Bone marrow (tissue), 2 donors: ENCODE measurements around the gene KLRK1.
"Not testable (repeated sequence)": the region's sequence is repeated elsewhere in the genome, so short reads cannot be mapped to it uniquely, and the experiment has no call there.

Experiments used
- DNase-seq, 2 donors: peaks; one replicate each; lab custom pipeline; 2025; lab: John Stamatoyannopoulos, UW

The KLRK1 gene

GRCh38 chr12:10362828-10363657 is 26.8 kb downstream of the KLRK1 start:
- DNase-seq = no peak

DNA sequence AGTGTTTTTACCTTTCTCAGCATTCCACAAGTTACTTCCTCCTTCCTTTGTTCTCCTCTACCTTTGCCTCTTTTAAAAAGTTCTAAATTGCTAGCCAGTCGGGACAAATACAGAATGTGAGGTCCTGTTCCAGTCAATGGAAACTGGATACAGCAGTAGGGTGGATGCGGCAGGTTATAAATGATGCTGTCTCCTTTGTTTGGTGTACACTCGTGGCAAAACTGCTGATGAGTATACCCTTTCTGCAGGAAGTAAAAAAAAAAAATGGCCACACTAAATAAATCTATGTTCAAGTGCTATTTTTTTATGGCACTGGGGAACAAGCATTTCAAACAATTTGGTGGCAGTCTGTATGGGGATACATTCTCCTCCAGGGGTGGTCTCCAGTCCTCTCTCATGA is 27.5 kb downstream of the KLRK1 start:
- DNase-seq = no peak

DNA sequence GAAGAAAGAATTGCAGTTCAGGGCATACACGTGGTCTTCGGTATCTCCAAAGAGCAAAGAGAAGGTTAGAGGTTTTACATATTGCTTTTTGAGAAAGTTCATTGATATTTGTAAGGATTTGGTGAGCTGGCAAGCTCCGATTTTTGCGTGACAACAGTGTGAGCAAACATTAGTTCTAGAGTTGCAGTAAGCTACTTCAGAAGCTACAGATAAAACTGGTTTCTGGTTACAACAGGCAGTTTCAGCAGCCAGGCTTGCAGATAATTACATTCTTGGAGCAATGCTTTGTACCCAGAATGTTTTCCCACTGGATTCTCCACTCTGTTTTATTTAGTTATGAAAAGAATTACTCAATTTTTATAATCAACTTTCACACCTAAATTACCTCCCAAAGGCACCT is 28.2 kb downstream of the KLRK1 start:
- no peak for DNase-seq

DNA sequence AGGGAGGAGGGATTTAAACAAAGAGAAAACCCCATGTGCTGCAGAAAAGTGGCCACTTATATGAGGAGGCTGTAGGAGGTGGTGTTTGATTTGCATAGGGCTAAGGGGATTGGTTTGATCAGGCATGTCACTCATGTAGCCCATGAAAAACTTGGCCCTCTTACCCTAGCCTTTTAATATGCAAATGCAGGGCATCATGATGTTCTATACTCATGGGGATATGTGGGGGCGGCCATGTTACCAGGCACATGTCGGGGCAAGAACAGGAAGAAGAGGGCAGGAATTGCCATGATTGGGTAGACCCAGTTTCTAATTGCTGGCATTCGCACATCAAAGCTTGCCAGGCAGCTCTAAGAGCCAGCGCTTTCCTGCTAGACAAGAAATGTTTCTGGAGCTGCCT is 28.8 kb downstream of the KLRK1 start:
- no peak for DNase-seq

DNA sequence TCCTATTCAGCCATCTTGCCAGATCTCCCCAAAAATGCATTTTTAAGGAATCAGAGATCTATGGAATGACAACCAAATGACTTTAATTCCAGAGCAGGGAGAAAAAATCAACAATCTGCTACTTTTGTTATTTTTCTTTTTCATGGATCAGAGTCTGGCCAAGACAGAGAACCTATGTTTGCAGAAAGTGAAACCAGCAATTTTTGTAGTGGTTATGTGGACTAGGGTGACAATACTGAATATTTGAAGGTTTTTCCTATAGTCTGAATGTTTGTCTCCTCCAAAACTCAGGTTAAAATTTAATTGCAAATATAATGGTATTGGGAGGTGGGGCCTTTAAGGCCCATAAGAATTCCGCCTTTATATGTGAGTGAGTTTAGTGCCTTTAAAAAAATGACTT is 30.9 kb downstream of the KLRK1 start:
- DNase-seq = no peak

DNA sequence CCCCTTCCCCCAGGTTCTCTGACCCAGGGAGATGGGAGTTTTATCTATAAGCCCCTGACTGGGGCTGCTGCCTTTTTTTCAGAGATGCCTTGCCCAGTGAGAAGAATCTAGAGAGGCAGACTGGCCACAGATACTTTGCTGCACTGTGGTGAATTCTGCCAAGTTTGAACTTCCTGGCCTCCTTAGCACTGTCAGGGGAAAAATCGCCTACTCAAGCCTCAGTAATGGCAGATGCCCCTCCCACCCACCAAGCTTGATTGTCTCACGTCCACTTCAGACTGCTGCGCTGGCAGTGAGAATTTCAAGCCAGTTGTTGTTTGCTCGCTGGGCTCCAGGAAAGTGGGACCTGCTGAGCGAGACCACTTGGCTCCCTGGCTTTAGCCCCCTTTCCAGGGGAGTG is 31.7 kb downstream of the KLRK1 start:
- DNase-seq = no peak

DNA sequence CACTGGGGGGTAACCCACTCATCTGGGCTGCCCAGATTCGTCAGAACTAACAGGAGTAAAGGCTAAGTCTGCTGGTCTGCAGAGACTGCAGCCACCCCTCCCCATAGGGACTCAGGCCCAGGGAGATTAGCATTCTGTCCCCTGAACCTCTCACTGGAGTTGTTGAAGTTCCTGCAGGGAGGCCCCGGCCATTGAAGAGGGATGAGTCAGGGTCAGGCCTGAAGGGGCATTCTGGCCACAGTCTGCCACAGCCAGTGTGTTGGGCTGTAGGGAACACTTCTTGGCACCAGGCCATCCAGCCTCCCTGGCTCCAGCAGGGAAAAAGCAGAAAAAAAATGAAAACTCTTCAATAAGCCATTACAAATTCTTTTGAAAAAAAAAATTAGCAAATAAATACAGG is 35.3 kb downstream of the KLRK1 start:
- no peak for DNase-seq

GRCh38 chr12:10354071-10354470 is 35.8 kb downstream of the KLRK1 start:
- no peak for DNase-seq

GRCh38 chr12:10351457-10351856 is 38.4 kb downstream of the KLRK1 start:
- DNase-seq = not testable (repeated sequence)

GRCh38 chr12:10341892-10342509 is 47.8 kb downstream of the KLRK1 start:
- DNase-seq = no peak

DNA sequence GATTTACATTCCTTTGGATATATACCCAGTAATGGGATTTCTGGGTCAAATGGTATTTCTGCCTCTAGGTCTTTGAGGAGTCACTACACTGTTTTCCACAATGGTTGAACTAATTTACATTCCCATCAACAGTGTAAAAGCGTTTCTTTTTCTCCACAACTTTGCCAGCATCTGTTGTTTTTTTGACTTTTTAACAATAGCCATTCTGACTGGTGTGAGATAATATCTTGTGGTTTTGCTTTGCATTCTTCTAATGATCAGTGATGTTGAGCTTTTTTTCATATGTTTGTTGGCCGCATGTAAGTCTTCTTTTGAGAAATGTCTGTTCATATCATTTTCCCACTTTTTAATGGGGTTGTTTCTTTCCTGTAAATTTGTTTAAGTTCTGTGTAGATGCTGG is 48.9 kb downstream of the KLRK1 start:
- not testable (repeated sequence) for DNase-seq

DNA sequence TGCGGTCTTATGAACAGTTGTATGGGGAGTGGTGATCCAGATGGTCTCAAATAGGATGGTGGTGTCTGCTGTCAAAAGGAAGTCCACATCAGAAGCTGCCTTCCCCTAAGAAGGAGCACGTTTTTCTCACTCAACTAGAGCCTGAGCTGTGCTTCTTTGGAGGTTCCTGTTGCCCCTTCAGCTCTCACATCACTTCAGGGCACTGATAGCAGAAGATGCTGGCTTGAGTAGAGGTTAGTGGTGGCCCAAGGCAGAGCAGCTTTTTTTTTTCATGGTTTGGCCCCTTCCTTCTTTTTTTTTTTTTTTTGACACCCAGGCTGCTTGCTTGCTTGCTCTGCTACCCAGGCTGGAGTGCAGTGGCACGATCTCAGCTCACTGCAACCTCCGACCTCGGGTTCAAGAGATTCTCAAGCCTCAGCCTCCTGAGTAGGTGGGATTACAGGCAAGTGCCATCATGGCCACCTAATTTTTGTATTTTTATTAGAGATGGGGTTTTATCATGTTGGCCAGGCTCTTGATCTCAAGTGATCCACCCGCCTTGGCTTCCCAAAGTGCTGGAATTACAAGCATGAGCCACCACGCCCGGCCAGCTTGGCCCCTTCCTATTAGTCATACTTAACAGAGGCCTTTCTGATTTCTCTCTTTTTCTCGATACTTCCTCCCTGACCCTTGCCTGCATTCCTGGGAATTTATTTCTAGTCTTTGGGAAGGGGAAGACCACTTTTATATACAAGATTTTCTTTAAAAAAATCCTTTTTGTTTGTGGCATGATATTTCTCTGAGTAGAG is 50.6 kb downstream of the KLRK1 start:
- no peak for DNase-seq

GRCh38 chr12:10338470-10338869 is 51.4 kb downstream of the KLRK1 start:
- not testable (repeated sequence) for DNase-seq

- DNase-seq = not testable (repeated sequence)
These were observed 53.6 kb downstream of the KLRK1 start for GRCh38 chr12:10336196-10336595.

GRCh38 chr12:10331642-10332239 is 58.1 kb downstream of the KLRK1 start:
- peak in 1 of 2 donors; percentile 72 for DNase-seq

GRCh38 chr12:10328691-10329090 is 61.1 kb downstream of the KLRK1 start:
- DNase-seq = not testable (repeated sequence)
